Glutamatergic neuron (in vitro differentiated cells): ENCODE data around the gene TRPM1. TPM values are rescaled to one million over a fixed set of nuclear protein-coding genes. Genes with fewer than 3 reads are reported as not detected.

Experiments
- DNase-seq: peaks from one replicate; pipeline ENCODE4 v3.0.0; 2022
- H3K27ac Mint-ChIP-seq: one replicate; pipeline ENCODE4 v1.8.0; 2020; ENCODE audit warnings: mild to moderate bottlenecking, mixed read lengths, inconsistent platforms; ENCODE audit not compliant: unreplicated experiment
- H3K27me3 Mint-ChIP-seq: one replicate; pipeline ENCODE4 v1.8.0; 2020; ENCODE audit warnings: mild to moderate bottlenecking, moderate library complexity, mixed read lengths, inconsistent platforms; ENCODE audit not compliant: unreplicated experiment
- H3K36me3 Mint-ChIP-seq: one replicate; pipeline ENCODE4 v1.8.0; 2020; ENCODE audit warnings: mild to moderate bottlenecking, mixed read lengths, inconsistent platforms; ENCODE audit not compliant: unreplicated experiment
- H3K4me1 Mint-ChIP-seq: one replicate; pipeline ENCODE4 v1.8.0; 2020; ENCODE audit warnings: mild to moderate bottlenecking, low read depth, mixed read lengths, inconsistent platforms; ENCODE audit not compliant: unreplicated experiment
- H3K4me3 Mint-ChIP-seq: one replicate; pipeline ENCODE4 v1.8.0; 2020; ENCODE audit warnings: mild to moderate bottlenecking, mixed read lengths, inconsistent platforms; ENCODE audit not compliant: unreplicated experiment
- H3K9me3 Mint-ChIP-seq: one replicate; pipeline ENCODE4 v1.8.0; 2020; ENCODE audit warnings: mild to moderate bottlenecking, moderate library complexity, mixed read lengths, inconsistent platforms; ENCODE audit not compliant: unreplicated experiment
- CTCF ChIP-seq: fragments of 200-600 bp; sonication (generic); IDR thresholded peaks from one replicate; pipeline ENCODE4 v1.5.0; 2021; ENCODE audit not compliant: partially characterized antibody, unreplicated experiment
- total RNA-seq: library from RNA; stranded (reverse); fragmentation: NEBNext Ultra II Directional; extraction: Animal tissue kit (Norgen Biotek cat#: 25700); gene quantifications from one replicate; pipeline ENCODE4 v1.2.1, GENCODE V29; 2021; ENCODE audit not compliant: unreplicated experiment

The TRPM1 gene
- total RNA-seq, 1 donor from 2014 or later: not detected

DNA sequence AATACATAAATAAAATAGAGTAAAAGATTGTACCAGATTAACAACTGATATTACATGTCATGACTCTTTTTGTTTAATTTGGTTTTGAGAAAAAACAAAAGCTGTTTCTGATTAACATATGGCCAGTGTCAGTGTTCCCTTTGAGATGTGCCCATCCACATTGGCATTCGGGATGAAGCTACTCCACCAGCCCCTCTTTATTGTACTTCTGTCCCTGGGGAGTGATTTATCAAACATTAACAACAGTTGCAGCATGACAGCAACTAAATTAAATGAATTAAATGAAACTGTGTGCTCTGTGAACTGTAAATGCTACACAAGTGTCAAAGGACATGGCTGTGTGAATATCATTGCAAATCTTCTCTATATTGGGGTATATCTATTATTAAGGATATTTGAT, 84.2 kb downstream of the TRPM1 start:
- H3K36me3 Mint-ChIP-seq: no peaks in the 10 kb centered on the region
- no peak overlapping the region for H3K4me3 Mint-ChIP-seq
- no peak overlapping the region for H3K27ac Mint-ChIP-seq
- H3K4me1 Mint-ChIP-seq: no peaks in the 10 kb centered on the region
- H3K27me3 Mint-ChIP-seq: peaks cover 5% of the 10 kb centered on the region
- no peak for TF ChIP-seq CTCF
- peaks cover 1% of the 10 kb centered on the region for H3K9me3 Mint-ChIP-seq
- DNase-seq: no peak

GRCh38 chr15:31016446-31016915, 85.0 kb downstream of the TRPM1 start:
- Mint-ChIP-seq H3K9me3 (peaks cover 1% of the 10 kb centered on the region), H3K4me3 (no peak overlapping the region), H3K36me3 (no peaks in the 10 kb centered on the region), H3K4me1 (no peaks in the 10 kb centered on the region), H3K27ac (no peak overlapping the region), H3K27me3 (peaks cover 5% of the 10 kb centered on the region)
- no peak for TF ChIP-seq CTCF
- DNase-seq: no peak

GRCh38 chr15:31014608-31014925, 87.0 kb downstream of the TRPM1 start:
- H3K36me3 Mint-ChIP-seq: no peaks in the 10 kb centered on the region
- peaks cover 2% of the 10 kb centered on the region for H3K27me3 Mint-ChIP-seq
- peaks cover 1% of the 10 kb centered on the region for H3K9me3 Mint-ChIP-seq
- H3K27ac Mint-ChIP-seq: no peak overlapping the region
- no peak for TF ChIP-seq CTCF
- no peak for DNase-seq
- no peak overlapping the region for H3K4me3 Mint-ChIP-seq
- H3K4me1 Mint-ChIP-seq: no peaks in the 10 kb centered on the region

GRCh38 chr15:31013863-31014607, 87.5 kb downstream of the TRPM1 start:
- Mint-ChIP-seq H3K27me3 (peaks cover 2% of the 10 kb centered on the region), H3K36me3 (no peaks in the 10 kb centered on the region), H3K4me3 (no peak overlapping the region), H3K9me3 (peaks cover under 1% of the 10 kb centered on the region), H3K4me1 (no peaks in the 10 kb centered on the region), H3K27ac (no peak overlapping the region)
- no peak for TF ChIP-seq CTCF
- no peak for DNase-seq

- DNase-seq: no peak
- no peaks in the 10 kb centered on the region for H3K4me1 Mint-ChIP-seq
- TF ChIP-seq CTCF: no peak
- no peak overlapping the region for H3K4me3 Mint-ChIP-seq
- H3K36me3 Mint-ChIP-seq: no peaks in the 10 kb centered on the region
- H3K9me3 Mint-ChIP-seq: no peaks in the 10 kb centered on the region
- H3K27me3 Mint-ChIP-seq: peaks cover 2% of the 10 kb centered on the region
- H3K27ac Mint-ChIP-seq: no peak overlapping the region
These were observed 89.1 kb downstream of the TRPM1 start for GRCh38 chr15:31012455-31012854.
